GM12878 (cell line): ENCODE data around the gene ADAT3. TPM values are rescaled to one million over a fixed set of nuclear protein-coding genes. Genes with fewer than 3 reads are reported as not detected.
A peak's percentile ranks its signal among the peaks of the same experiment; 100 is the strongest.

ENCODE experiments used
- ATAC-seq: fragments of 200-7000 bp; cut with Tn5 transposase; 3 replicates; pipeline ENCODE4 v1.9.1; 2020; ENCODE audit warnings: mild to moderate bottlenecking, moderate library complexity
- BruUV-seq: library from RNA; stranded (reverse); fragments of 400-500 nt; replicated peaks from 2 replicates; lab custom pipeline; 2021; lab: Mats Ljungman, UMichigan
- CTCF ChIA-PET: fragments of 300-600 bp; sonication (Branson Sonifier 250); formaldehyde crosslinking; extraction: SDS; loops from one replicate; lab custom pipeline; 2021; ENCODE audit warnings: inconsistent platforms; lab: Yijun Ruan, JAX
- POLR2A ChIA-PET: fragments of 350-600 bp; formaldehyde crosslinking; extraction: SDS; loops from one replicate; lab custom pipeline; 2021; ENCODE audit warnings: inconsistent platforms; lab: Charles Lee
- RAD21 ChIA-PET: fragments of 300-600 bp; sonication (Branson Sonifier 250); formaldehyde crosslinking; loops from one replicate; lab custom pipeline; 2023; ENCODE audit warnings: antibody characterized with exemption; ENCODE audit not compliant: unreplicated experiment; lab: Charles Lee
- SMC1A ChIA-PET: fragments of 300-600 bp; sonication (Branson Sonifier 250); formaldehyde crosslinking; loops from one replicate; lab custom pipeline; 2023; ENCODE audit not compliant: unreplicated experiment, uncharacterized antibody; lab: Charles Lee
- DNase-seq: peaks from one replicate; pipeline ENCODE4 v3.0.0-alpha.2; 2011; ENCODE audit warnings: low read depth, low spot score
- FAIRE-seq: peaks from 3 replicates; lab custom pipeline; 2011; peaks lifted over from hg19 to GRCh38; lab: Jason Lieb, UNC
- H2AFZ ChIP-seq: 2 replicates; pipeline ENCODE4 v1.6.0; 2011; ENCODE audit warnings: low read depth, low read length, control low read depth; ENCODE audit not compliant: control insufficient read depth
- H3K27ac ChIP-seq: 2 replicates; pipeline ENCODE4 v1.5.1; 2011; ENCODE audit warnings: control low read depth; ENCODE audit not compliant: control insufficient read depth, insufficient read depth
- H3K27me3 ChIP-seq, 2 experiments: replicated peaks in 1 of 2; 2 replicates each; pipeline versions ENCODE4 v1.6.0 to v1.6.1; 2011; ENCODE audit warnings: low read length in 1 of 2; ENCODE audit not compliant: control insufficient read depth in 2 of 2, insufficient read depth in 2 of 2
- H3K36me3 ChIP-seq, 2 experiments: 2 replicates each; pipeline ENCODE4 v1.5.1; 2011; ENCODE audit warnings: low read length in 1 of 2; ENCODE audit not compliant: control insufficient read depth in 2 of 2, insufficient read depth in 2 of 2
- H3K4me1 ChIP-seq: 2 replicates; pipeline ENCODE4 v1.6.1; 2011; ENCODE audit warnings: mild to moderate bottlenecking, low read length, moderate library complexity, mixed read lengths; ENCODE audit not compliant: control insufficient read depth, insufficient read depth
- H3K4me2 ChIP-seq: 2 replicates; pipeline ENCODE4 v1.6.0; 2011; ENCODE audit warnings: control low read depth; ENCODE audit not compliant: control insufficient read depth, insufficient read depth
- H3K4me3 ChIP-seq: fragments of 200-600 bp; sonication (generic); 2 replicates; pipeline ENCODE4 v1.5.1; 2016
- H3K79me2 ChIP-seq: 2 replicates; pipeline ENCODE4 v1.6.0; 2011; ENCODE audit warnings: low read length; ENCODE audit not compliant: control insufficient read depth, insufficient read depth
- H3K9ac ChIP-seq: 2 replicates; pipeline ENCODE4 v1.8.0; 2011; ENCODE audit warnings: low read length, control low read depth, mixed read lengths; ENCODE audit not compliant: control insufficient read depth, insufficient read depth
- H3K9me3 ChIP-seq: replicated peaks from 3 replicates; pipeline ENCODE4 v1.5.1; 2011; ENCODE audit warnings: mild to moderate bottlenecking, low read length; ENCODE audit not compliant: control insufficient read depth, insufficient read depth
- H4K20me1 ChIP-seq: 2 replicates; pipeline ENCODE4 v1.6.0; 2011; ENCODE audit not compliant: control insufficient read depth, insufficient read depth
- EED ChIP-seq: sonication (generic); IDR thresholded peaks from 2 replicates; pipeline ENCODE4 v1.6.1; 2016; ENCODE audit warnings: antibody characterized with exemption, low read depth
- IKZF1 ChIP-seq: fragments of 450-650 bp; conservative IDR thresholded peaks from 2 replicates; pipeline ENCODE4 v1.6.1; 2017; ENCODE audit warnings: antibody characterized with exemption, mild to moderate bottlenecking
- IKZF2 ChIP-seq, 2 experiments: fragments of 450-650 bp; IDR thresholded peaks; 2 replicates each; pipeline ENCODE4 v1.6.1; 2017; ENCODE audit warnings: mild to moderate bottlenecking in 2 of 2, moderate library complexity in 2 of 2
- JUNB ChIP-seq: IDR thresholded peaks from 2 replicates; pipeline ENCODE4 v1.6.1; 2016; ENCODE audit warnings: antibody characterized with exemption, mild to moderate bottlenecking
- NFXL1 ChIP-seq: fragments of 450-650 bp; IDR thresholded peaks from 2 replicates; pipeline ENCODE4 v1.6.1; 2017; ENCODE audit warnings: antibody characterized with exemption, mild to moderate bottlenecking, borderline replicate concordance
- PML ChIP-seq: IDR thresholded peaks from 2 replicates; pipeline ENCODE4 v1.6.1; 2012; ENCODE audit warnings: low read length, inconsistent platforms
- RAD21 ChIP-seq: IDR thresholded peaks from 2 replicates; pipeline ENCODE4 v1.6.1; 2011; ENCODE audit warnings: mild to moderate bottlenecking, low read depth, low read length, moderate library complexity; ENCODE audit not compliant: insufficient read depth
- STAT3 ChIP-seq: IDR thresholded peaks from 2 replicates; pipeline ENCODE4 v1.6.1; 2011; ENCODE audit warnings: low read depth, low read length, improper control_type of control experiment
- WGBS: methylation state at CpG from one replicate; pipeline ENCODE4 v1.1.6; 2016; ENCODE audit warnings: low lambda C conversion rate; ENCODE audit not compliant: insufficient replicate concordance, insufficient coverage; ENCODE audit errors: missing lambda C conversion rate; 5-methylcytosine and 5-hydroxymethylcytosine counted together
- in situ Hi-C: fragments of 300-500 bp; cut with MboI; formaldehyde crosslinking; loops from 9 replicates; pipeline ENCODE4 v1.14.3; 2018; ENCODE audit warnings: mixed read lengths
- intact Hi-C: fragments of 100-400 bp; cut with micrococcal nuclease; formaldehyde crosslinking; loops from one replicate; pipeline ENCODE4 v1.14.2; 2022; ENCODE audit not compliant: unreplicated experiment
- polyA plus RNA-seq, 11 experiments: library from polyadenylated mRNA; depleted of rRNA in 4 of 11; unstranded in 6 of 11; stranded (reverse) in 5 of 11; fragments of >200 nt; fragmentation: Nextera tagmentation in 4 of 11; fragmentation: Illumina TruSeq in 1 of 11; extraction: Ambion mirVana in 4 of 11; extraction: Trizol in 1 of 11; gene quantifications; 1 replicate in 1 of 11; 2 replicates in 10 of 11; pipeline versions ENCODE4 v1.2.1 to v1.2.3, GENCODE V29; 2011 to 2016; ENCODE audit warnings: inconsistent platforms in 2 of 11, missing spikeins in 2 of 11, low read depth in 1 of 11
- total RNA-seq, 4 experiments: library from RNA; depleted of rRNA in 3 of 4; stranded (reverse); fragments of >200 nt in 3 of 4; fragmentation: Illumina TruSeq in 1 of 4; extraction: Trizol in 1 of 4; gene quantifications; 2 replicates each; pipeline versions ENCODE4 v1.2.1 to v1.2.3, GENCODE V29; 2013 to 2021
- TF ChIP-seq, protein P1 (sequence below): fragments of 450-650 bp; IDR thresholded peaks from 2 replicates; pipeline ENCODE4 v1.6.1; 2017; ENCODE audit warnings: mild to moderate bottlenecking
- TF ChIP-seq, protein P2 (sequence below): IDR thresholded peaks from 2 replicates; pipeline ENCODE4 v1.6.1; 2012; ENCODE audit warnings: low read length, inconsistent platforms
- TF ChIP-seq, protein P3 (sequence below): IDR thresholded peaks from 2 replicates; pipeline ENCODE4 v1.6.1; 2011; ENCODE audit warnings: low read depth, low read length, improper control_type of control experiment, borderline replicate concordance
- TF ChIP-seq, protein P4 (sequence below), 3 experiments: IDR thresholded peaks in 2 of 3; conservative IDR thresholded peaks in 1 of 3; 2 replicates each; pipeline ENCODE4 v1.5.1; 2011; ENCODE audit warnings: low read depth in 3 of 3, low read length in 3 of 3, mild to moderate bottlenecking in 3 of 3, control low read depth in 2 of 3, moderate library complexity in 2 of 3, inconsistent platforms in 1 of 3, mixed read lengths in 1 of 3; ENCODE audit not compliant: control insufficient read depth in 2 of 3, insufficient read depth in 1 of 3; ENCODE audit errors: extremely low read depth in 1 of 3

Gene ADAT3
- total and polyA plus RNA-seq, 10 of the 15 experiments (the other 5 are each of a cell fraction or from before 2014, with no cell fraction given) = 0.27 to 11.8 (median 7.7) TPM; not detected in 3

DNA sequence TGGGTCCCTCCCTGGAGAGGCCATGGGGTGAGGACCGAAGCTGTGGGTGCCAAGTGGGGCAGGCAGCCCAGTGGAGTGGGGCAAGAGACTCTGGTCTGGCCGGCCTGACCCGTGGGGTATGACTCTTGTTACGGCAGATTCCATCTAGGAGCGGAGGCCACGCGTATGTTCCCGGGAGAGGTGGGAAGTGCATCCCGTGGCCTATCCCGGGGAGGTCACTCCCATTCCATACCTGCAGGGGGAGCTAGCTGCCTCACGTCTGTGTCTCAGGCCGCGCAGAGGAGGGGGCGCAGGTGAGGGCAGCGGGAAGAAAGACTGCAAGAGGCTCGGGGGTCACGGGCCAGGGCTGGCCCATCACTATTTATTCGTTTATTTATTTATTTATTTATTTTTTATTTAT, 40.7 kb downstream of the ADAT3 start:
- Histone ChIP-seq H3K4me1 (peaks cover 3% of the 10 kb centered on the region; the same call in 1 of the 2 replicates), H3K9ac (no peak overlapping the region), H3K36me3 (peaks cover 0 to 8% of the 10 kb centered on the region in 2 experiments; a peak in 2 of 4 replicates), H3K9me3 (no peaks in the 10 kb centered on the region; the same call in 2 of the 3 replicates), H2AFZ (no peak overlapping the region), H4K20me1 (peaks cover 5% of the 10 kb centered on the region; the same call in 1 of the 2 replicates), H3K4me3 (no peak overlapping the region), H3K27ac (no peak overlapping the region), H3K4me2 (no peak overlapping the region), H3K79me2 (peaks cover 78% of the 10 kb centered on the region), H3K27me3 (no peaks in the 10 kb centered on the region)
- ChIA-PET CTCF (interaction anchor here (0.6 to 1.7 kb wide), 4 partner anchors 9 to 56 kb away, joined by 3 to 5 read pairs (median 4); no protein-coding TSS in a partner anchor), POLR2A (interaction anchor here (0.5 to 0.6 kb wide), 2 partner anchors 79 to 806 kb away, joined by 3 read pairs; no protein-coding TSS in a partner anchor), SMC1A (no interaction called here), RAD21 (no interaction called here)
- WGBS = 91% methylated on average over 15 of the region's 18 CpGs
- no peak for DNase-seq
- no peak for FAIRE-seq
- intact Hi-C loops = no loop called here
- no peak for ATAC-seq
- no TSS peak for BruUV-seq
- in situ Hi-C loops = no loop called here
- TF ChIP-seq STAT3 (no peak), EED (0 out of 2 replicates have a peak, but pooled peaks have one; percentile 19), PML (no peak), NFXL1 (no peak), IKZF1 (peak; percentile 65), JUNB (no peak), RAD21 (peak; percentile 29; the same call in 1 of the 2 replicates), IKZF2 (IDR thresholded peaks at IDR 0.05) (peak; percentile 50 to 61; a peak in 3 of 4 replicates)
- TF ChIP-seq, protein P1, sequence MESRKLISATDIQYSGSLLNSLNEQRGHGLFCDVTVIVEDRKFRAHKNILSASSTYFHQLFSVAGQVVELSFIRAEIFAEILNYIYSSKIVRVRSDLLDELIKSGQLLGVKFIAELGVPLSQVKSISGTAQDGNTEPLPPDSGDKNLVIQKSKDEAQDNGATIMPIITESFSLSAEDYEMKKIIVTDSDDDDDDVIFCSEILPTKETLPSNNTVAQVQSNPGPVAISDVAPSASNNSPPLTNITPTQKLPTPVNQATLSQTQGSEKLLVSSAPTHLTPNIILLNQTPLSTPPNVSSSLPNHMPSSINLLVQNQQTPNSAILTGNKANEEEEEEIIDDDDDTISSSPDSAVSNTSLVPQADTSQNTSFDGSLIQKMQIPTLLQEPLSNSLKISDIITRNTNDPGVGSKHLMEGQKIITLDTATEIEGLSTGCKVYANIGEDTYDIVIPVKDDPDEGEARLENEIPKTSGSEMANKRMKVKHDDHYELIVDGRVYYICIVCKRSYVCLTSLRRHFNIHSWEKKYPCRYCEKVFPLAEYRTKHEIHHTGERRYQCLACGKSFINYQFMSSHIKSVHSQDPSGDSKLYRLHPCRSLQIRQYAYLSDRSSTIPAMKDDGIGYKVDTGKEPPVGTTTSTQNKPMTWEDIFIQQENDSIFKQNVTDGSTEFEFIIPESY = peak; percentile 79; the same call in 1 of the 2 replicates
- TF ChIP-seq, protein P2, sequence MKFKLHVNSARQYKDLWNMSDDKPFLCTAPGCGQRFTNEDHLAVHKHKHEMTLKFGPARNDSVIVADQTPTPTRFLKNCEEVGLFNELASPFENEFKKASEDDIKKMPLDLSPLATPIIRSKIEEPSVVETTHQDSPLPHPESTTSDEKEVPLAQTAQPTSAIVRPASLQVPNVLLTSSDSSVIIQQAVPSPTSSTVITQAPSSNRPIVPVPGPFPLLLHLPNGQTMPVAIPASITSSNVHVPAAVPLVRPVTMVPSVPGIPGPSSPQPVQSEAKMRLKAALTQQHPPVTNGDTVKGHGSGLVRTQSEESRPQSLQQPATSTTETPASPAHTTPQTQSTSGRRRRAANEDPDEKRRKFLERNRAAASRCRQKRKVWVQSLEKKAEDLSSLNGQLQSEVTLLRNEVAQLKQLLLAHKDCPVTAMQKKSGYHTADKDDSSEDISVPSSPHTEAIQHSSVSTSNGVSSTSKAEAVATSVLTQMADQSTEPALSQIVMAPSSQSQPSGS = no peak
- TF ChIP-seq, protein P3, sequence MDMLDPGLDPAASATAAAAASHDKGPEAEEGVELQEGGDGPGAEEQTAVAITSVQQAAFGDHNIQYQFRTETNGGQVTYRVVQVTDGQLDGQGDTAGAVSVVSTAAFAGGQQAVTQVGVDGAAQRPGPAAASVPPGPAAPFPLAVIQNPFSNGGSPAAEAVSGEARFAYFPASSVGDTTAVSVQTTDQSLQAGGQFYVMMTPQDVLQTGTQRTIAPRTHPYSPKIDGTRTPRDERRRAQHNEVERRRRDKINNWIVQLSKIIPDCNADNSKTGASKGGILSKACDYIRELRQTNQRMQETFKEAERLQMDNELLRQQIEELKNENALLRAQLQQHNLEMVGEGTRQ = no peak
- TF ChIP-seq, protein P4, sequence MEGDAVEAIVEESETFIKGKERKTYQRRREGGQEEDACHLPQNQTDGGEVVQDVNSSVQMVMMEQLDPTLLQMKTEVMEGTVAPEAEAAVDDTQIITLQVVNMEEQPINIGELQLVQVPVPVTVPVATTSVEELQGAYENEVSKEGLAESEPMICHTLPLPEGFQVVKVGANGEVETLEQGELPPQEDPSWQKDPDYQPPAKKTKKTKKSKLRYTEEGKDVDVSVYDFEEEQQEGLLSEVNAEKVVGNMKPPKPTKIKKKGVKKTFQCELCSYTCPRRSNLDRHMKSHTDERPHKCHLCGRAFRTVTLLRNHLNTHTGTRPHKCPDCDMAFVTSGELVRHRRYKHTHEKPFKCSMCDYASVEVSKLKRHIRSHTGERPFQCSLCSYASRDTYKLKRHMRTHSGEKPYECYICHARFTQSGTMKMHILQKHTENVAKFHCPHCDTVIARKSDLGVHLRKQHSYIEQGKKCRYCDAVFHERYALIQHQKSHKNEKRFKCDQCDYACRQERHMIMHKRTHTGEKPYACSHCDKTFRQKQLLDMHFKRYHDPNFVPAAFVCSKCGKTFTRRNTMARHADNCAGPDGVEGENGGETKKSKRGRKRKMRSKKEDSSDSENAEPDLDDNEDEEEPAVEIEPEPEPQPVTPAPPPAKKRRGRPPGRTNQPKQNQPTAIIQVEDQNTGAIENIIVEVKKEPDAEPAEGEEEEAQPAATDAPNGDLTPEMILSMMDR (IDR thresholded peaks at IDR 0.05 in 2 of 3, conservative IDR thresholded peaks at IDR 0.05 in 1 of 3; ENCODE audit: control insufficient read depth in 2 of 3, extremely low read depth in 1 of 3, insufficient read depth in 1 of 3, low read depth in 3 of 3, low read length in 3 of 3) = peak; percentile 22 to 49 (median 40); a peak in 4 of 6 replicates
